Mesodermal cell (in vitro differentiated cells): ENCODE data around the gene KANK4.
A peak's percentile ranks its signal among the peaks of the same experiment; 100 is the strongest.

ENCODE experiments used
- H3K27ac ChIP-seq: 2 replicates; pipeline ENCODE4 v1.7.0; 2013; ENCODE audit warnings: mild to moderate bottlenecking, low read depth, low read length, moderate library complexity; ENCODE audit not compliant: severe bottlenecking
- H3K36me3 ChIP-seq: 2 replicates; pipeline ENCODE4 v1.7.1; 2013; ENCODE audit warnings: mild to moderate bottlenecking, low read length, moderate library complexity; ENCODE audit not compliant: control insufficient read depth, insufficient read depth
- H3K4me1 ChIP-seq: one replicate; pipeline ENCODE4 v1.7.1; 2013; ENCODE audit warnings: mild to moderate bottlenecking, low read length; ENCODE audit not compliant: insufficient read depth, control insufficient read depth, poor library complexity, severe bottlenecking
- H3K4me3 ChIP-seq: 2 replicates; pipeline ENCODE4 v1.7.0; 2013; ENCODE audit warnings: low read length, control low read depth, mild to moderate bottlenecking; ENCODE audit not compliant: insufficient read depth, poor library complexity, severe bottlenecking; ENCODE audit errors: extremely low read depth
- H3K9me3 ChIP-seq: 2 replicates; pipeline ENCODE4 v1.7.1; 2013; ENCODE audit warnings: mild to moderate bottlenecking, low read length, moderate library complexity; ENCODE audit not compliant: control insufficient read depth
- WGBS, 2 experiments: methylation state at CpG; one replicate each; pipeline ENCODE4 v1.1.5; 2013; ENCODE audit warnings: missing lambda C conversion rate in 2 of 2; ENCODE audit not compliant: insufficient coverage in 2 of 2; 5-methylcytosine and 5-hydroxymethylcytosine counted together

The KANK4 gene

GRCh38 chr1:62306065-62306464 is 13.2 kb downstream of the KANK4 start:
- Histone ChIP-seq H3K4me3 (no peak overlapping the region), H3K9me3 (no peaks in the 10 kb centered on the region), H3K27ac (no peak overlapping the region), H3K36me3 (no peaks in the 10 kb centered on the region), H3K4me1 (peaks cover 1% of the 10 kb centered on the region)
- 80 to 100% methylated on average over 1 of the region's 2 CpGs for WGBS, 2 experiments

DNA sequence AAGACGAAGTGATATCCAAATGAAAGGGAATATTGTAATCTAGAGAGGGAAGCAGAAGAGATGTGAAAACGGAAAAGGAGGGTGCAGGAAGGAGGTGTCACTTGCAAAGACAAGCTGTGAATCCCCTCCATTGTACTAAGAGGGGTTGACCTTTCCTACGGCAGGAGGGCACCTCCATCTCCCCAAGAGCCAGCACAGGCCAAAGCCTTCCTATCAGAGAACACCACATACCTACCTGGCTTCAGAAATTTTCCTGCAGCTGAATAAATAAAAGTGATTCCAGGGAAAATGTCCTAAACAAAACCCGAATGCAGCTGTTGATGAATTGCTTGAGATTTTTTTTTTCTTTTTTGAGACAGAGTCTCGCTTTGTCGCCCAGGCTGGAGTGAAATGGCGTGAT is 14.3 kb downstream of the KANK4 start:
- WGBS, 2 experiments = 84 to 85% methylated on average over 6 to 7 of the region's 7 CpGs
- Histone ChIP-seq H3K4me1 (no peaks in the 10 kb centered on the region), H3K9me3 (no peaks in the 10 kb centered on the region), H3K27ac (no peak overlapping the region), H3K36me3 (no peaks in the 10 kb centered on the region), H3K4me3 (no peak overlapping the region)

DNA sequence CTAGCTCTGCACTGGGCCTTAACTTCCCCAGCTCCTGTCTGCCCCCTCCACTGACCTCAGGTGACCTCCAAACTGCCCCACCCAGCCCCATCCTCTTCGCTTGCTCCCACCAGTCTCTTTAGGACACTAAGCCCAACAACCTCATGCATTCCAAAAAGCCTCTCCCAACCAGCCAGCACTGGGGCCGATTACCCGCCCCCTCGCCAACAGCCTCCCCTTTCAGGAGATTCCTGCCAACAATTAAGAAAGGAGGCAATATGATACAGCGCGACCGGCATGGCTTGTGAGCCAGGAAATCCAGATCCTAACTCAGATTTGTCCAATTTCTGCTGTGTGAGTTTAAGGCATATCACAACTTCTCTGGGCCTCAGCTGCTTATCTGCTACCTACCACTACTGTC is 14.7 kb downstream of the KANK4 start:
- 83 to 97% methylated on average over 4 to 5 of the region's 7 CpGs for WGBS, 2 experiments
- Histone ChIP-seq H3K27ac (no peak overlapping the region), H3K9me3 (no peaks in the 10 kb centered on the region), H3K36me3 (no peaks in the 10 kb centered on the region), H3K4me3 (no peak overlapping the region), H3K4me1 (no peaks in the 10 kb centered on the region)

- Histone ChIP-seq H3K4me3 (no peak overlapping the region), H3K9me3 (no peaks in the 10 kb centered on the region), H3K4me1 (no peaks in the 10 kb centered on the region), H3K36me3 (no peaks in the 10 kb centered on the region), H3K27ac (no peak overlapping the region)
- 68 to 71% methylated on average over 7 of the region's 8 CpGs for WGBS, 2 experiments
Measured at GRCh38 chr1:62301726-62302390, 17.4 kb downstream of the KANK4 start.

GRCh38 chr1:62299426-62300200 is 19.6 kb downstream of the KANK4 start:
- H3K27ac ChIP-seq = peak overlapping the region; percentile 8
- H3K4me3 ChIP-seq = no peak overlapping the region
- 79 to 80% methylated on average over 2 to 6 of the region's 8 CpGs for WGBS, 2 experiments
- no peaks in the 10 kb centered on the region for H3K4me1 ChIP-seq
- no peaks in the 10 kb centered on the region for H3K36me3 ChIP-seq
- H3K9me3 ChIP-seq = no peaks in the 10 kb centered on the region

GRCh38 chr1:62295921-62296491 is 23.2 kb downstream of the KANK4 start:
- 73 to 78% methylated on average over 6 of the region's 6 CpGs for WGBS, 2 experiments
- no peaks in the 10 kb centered on the region for H3K36me3 ChIP-seq
- no peaks in the 10 kb centered on the region for H3K4me1 ChIP-seq
- H3K9me3 ChIP-seq = no peaks in the 10 kb centered on the region
- H3K27ac ChIP-seq = no peak overlapping the region
- H3K4me3 ChIP-seq = no peak overlapping the region

- Histone ChIP-seq H3K36me3 (no peaks in the 10 kb centered on the region), H3K9me3 (no peaks in the 10 kb centered on the region), H3K27ac (no peak overlapping the region), H3K4me1 (peaks cover 1% of the 10 kb centered on the region), H3K4me3 (no peak overlapping the region)
- 53 to 58% methylated on average over 4 to 5 of the region's 5 CpGs for WGBS, 2 experiments
Measured at GRCh38 chr1:62294261-62294660, 25.0 kb downstream of the KANK4 start.

DNA sequence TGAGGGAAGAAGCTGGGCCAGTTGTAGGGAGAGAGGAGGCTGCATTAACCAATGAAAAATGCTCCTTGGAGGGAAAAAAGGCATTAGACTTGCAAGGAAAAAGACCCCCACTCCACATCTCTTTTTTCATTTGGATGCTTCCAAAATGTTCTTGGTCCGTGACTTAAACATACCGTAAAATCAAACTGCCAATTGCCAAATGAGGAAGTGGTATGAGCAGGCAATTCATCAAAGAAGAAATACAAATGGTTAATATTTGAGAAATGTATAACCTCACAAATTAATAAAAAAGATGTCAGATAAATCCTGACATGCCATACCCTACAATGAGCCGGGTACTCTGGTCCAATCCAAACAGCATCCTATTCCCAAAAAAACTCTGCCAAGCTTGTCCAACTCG is 30.6 kb downstream of the KANK4 start:
- WGBS, 2 experiments = no CpG with 5 or more reads among the region's 4 CpGs
- no peak overlapping the region for H3K4me3 ChIP-seq
- H3K36me3 ChIP-seq = no peaks in the 10 kb centered on the region
- H3K27ac ChIP-seq = no peak overlapping the region
- peaks cover 28% of the 10 kb centered on the region for H3K4me1 ChIP-seq
- H3K9me3 ChIP-seq = no peaks in the 10 kb centered on the region

DNA sequence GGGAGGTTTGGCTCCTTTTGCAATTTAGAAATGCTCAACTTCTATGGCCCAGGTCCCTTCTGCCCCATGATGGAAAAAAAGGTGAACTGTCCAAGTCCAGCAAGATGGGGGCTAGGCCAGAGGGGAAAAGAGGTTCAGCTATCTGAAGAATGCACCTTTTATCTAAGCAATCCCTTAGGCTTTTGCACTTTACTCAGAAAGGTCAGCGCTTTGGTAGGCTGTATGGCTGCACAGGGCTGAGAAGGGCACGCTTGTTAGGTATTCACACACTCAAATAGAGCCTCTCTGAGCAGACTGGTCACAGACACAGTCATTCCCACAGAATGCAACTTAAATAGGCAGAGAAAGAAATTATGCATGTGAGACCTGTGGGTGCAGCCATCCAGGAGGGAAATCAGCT is 31.0 kb downstream of the KANK4 start:
- no peak overlapping the region for H3K27ac ChIP-seq
- 71% methylated on average over 1 of the region's 2 CpGs; no CpG with 5 or more reads in 1 of the 2 experiments for WGBS, 2 experiments

GRCh38 chr1:62286786-62287224 is 32.4 kb downstream of the KANK4 start:
- 1 to 3% methylated on average over 6 to 8 of the region's 9 CpGs for WGBS, 2 experiments
- Histone ChIP-seq H3K4me3 (no peak overlapping the region), H3K4me1 (peaks cover 33% of the 10 kb centered on the region), H3K27ac (no peak overlapping the region), H3K9me3 (no peaks in the 10 kb centered on the region), H3K36me3 (no peaks in the 10 kb centered on the region)

More for the DNA sequence above, 31.0 kb downstream of the KANK4 start:
- H3K36me3 ChIP-seq = no peaks in the 10 kb centered on the region
- no peak overlapping the region for H3K4me3 ChIP-seq
- peaks cover 32% of the 10 kb centered on the region for H3K4me1 ChIP-seq
- no peaks in the 10 kb centered on the region for H3K9me3 ChIP-seq
